OCI-LY1 (cell line): ENCODE data around the gene TTPAL.

Experiments used
- H2AFZ ChIP-seq: fragments of 200-600 bp; sonication (generic), shearing (Covaris generic); 2 replicates; pipeline ENCODE4 v1.6.0; 2014; ENCODE audit warnings: antibody characterized with exemption, mild to moderate bottlenecking, low read length
- H3F3A ChIP-seq: fragments of 200-600 bp; sonication (generic), shearing (Covaris generic); 2 replicates; pipeline ENCODE4 v1.6.0; 2014; ENCODE audit warnings: mild to moderate bottlenecking, antibody characterized with exemption, low read length, moderate library complexity; ENCODE audit not compliant: insufficient read depth
- H3K27ac ChIP-seq: fragments of 200-600 bp; sonication (generic); 2 replicates; pipeline ENCODE4 v1.5.1; 2014; ENCODE audit warnings: low read length, mixed run types, mild to moderate bottlenecking, low read depth; ENCODE audit not compliant: poor library complexity, severe bottlenecking
- H3K27me3 ChIP-seq: fragments of 200-600 bp; sonication (generic); 2 replicates; pipeline ENCODE4 v1.6.0; 2014; ENCODE audit warnings: antibody characterized with exemption, mild to moderate bottlenecking, low read length, moderate library complexity; ENCODE audit not compliant: insufficient read depth
- H3K36me3 ChIP-seq: fragments of 200-600 bp; sonication (generic); 2 replicates; pipeline ENCODE4 v1.6.1; 2014; ENCODE audit warnings: mild to moderate bottlenecking, antibody characterized with exemption, low read length, moderate library complexity, mixed read lengths; ENCODE audit not compliant: insufficient read depth
- H3K4me1 ChIP-seq: fragments of 200-600 bp; sonication (generic); 2 replicates; pipeline ENCODE4 v1.5.1; 2014; ENCODE audit warnings: mild to moderate bottlenecking, low read length, moderate library complexity; ENCODE audit not compliant: insufficient read depth, severe bottlenecking
- H3K4me2 ChIP-seq: fragments of 200-600 bp; sonication (generic), shearing (Covaris generic); 2 replicates; pipeline ENCODE4 v1.6.1; 2014; ENCODE audit warnings: low read length
- H3K4me3 ChIP-seq: fragments of 200-600 bp; sonication (generic); 2 replicates; pipeline ENCODE4 v1.5.1; 2014; ENCODE audit warnings: low read length, low read depth, mild to moderate bottlenecking, mixed read lengths; ENCODE audit not compliant: poor library complexity, severe bottlenecking
- H3K79me2 ChIP-seq: fragments of 200-600 bp; shearing (Covaris generic); 2 replicates; pipeline ENCODE4 v1.6.1; 2016; ENCODE audit warnings: mixed run types, low read length, mixed read lengths; ENCODE audit not compliant: insufficient read depth
- H3K9ac ChIP-seq: fragments of 200-600 bp; sonication (generic), shearing (Covaris generic); 2 replicates; pipeline ENCODE4 v1.6.1; 2014; ENCODE audit warnings: mild to moderate bottlenecking, low read length, mixed read lengths
- H3K9me2 ChIP-seq: fragments of 200-600 bp; sonication (generic), shearing (Covaris generic); 2 replicates; pipeline ENCODE4 v1.6.1; 2014; ENCODE audit warnings: low read depth, mild to moderate bottlenecking, low read length, mixed read lengths
- H3K9me3 ChIP-seq: fragments of 200-600 bp; shearing (Covaris generic); 2 replicates; pipeline ENCODE4 v1.6.1; 2014; ENCODE audit warnings: low read length, mixed read lengths
- H4K20me1 ChIP-seq: fragments of 200-600 bp; sonication (generic), shearing (Covaris generic); 2 replicates; pipeline ENCODE4 v1.6.0; 2016; ENCODE audit warnings: mild to moderate bottlenecking, low read length; ENCODE audit not compliant: insufficient read depth
- CTCF ChIP-seq: fragments of 200-600 bp; sonication (generic), shearing (Covaris generic); IDR thresholded peaks from 2 replicates; pipeline ENCODE4 v1.5.1; 2017; ENCODE audit warnings: mild to moderate bottlenecking, antibody characterized with exemption, low read length, moderate library complexity, mixed read lengths
- EZH2 ChIP-seq: fragments of 200-600 bp; sonication (generic), shearing (Covaris generic); IDR thresholded peaks from 2 replicates; pipeline ENCODE4 v1.8.0; 2017; ENCODE audit warnings: borderline replicate concordance, mixed run types, mild to moderate bottlenecking, antibody characterized with exemption, low read length, moderate library complexity, mixed read lengths

TTPAL gene

GRCh38 chr20:44431502-44432234 is 44.0 kb upstream of the TTPAL start:
- Histone ChIP-seq H2AFZ (no peak overlapping the region), H3K9me3 (no peaks in the 10 kb centered on the region), H3K9ac (no peak overlapping the region), H3K9me2 (no peaks in the 10 kb centered on the region), H4K20me1 (no peaks in the 10 kb centered on the region), H3K27ac (no peak overlapping the region), H3K4me1 (no peaks in the 10 kb centered on the region), H3K4me2 (no peak overlapping the region), H3K36me3 (no peaks in the 10 kb centered on the region), H3K27me3 (peaks cover 3% of the 10 kb centered on the region), H3K4me3 (no peak overlapping the region), H3K79me2 (no peaks in the 10 kb centered on the region), H3F3A (no peaks in the 10 kb centered on the region)
- no peak for TF ChIP-seq EZH2
- no peak for TF ChIP-seq CTCF

- Histone ChIP-seq H2AFZ (no peak overlapping the region), H3K4me3 (no peak overlapping the region), H3K79me2 (no peaks in the 10 kb centered on the region), H3K27me3 (peaks cover 3% of the 10 kb centered on the region; the same call in 1 of the 2 replicates), H3K4me2 (no peak overlapping the region), H3K9me2 (no peaks in the 10 kb centered on the region), H3K36me3 (no peaks in the 10 kb centered on the region), H3K9me3 (no peaks in the 10 kb centered on the region), H4K20me1 (no peaks in the 10 kb centered on the region), H3F3A (no peaks in the 10 kb centered on the region), H3K27ac (no peak overlapping the region), H3K4me1 (no peaks in the 10 kb centered on the region), H3K9ac (no peak overlapping the region)
- no peak for TF ChIP-seq CTCF
- no peak for TF ChIP-seq EZH2
These were observed 42.8 kb upstream of the TTPAL start for GRCh38 chr20:44432618-44433577.

- H4K20me1 ChIP-seq: no peaks in the 10 kb centered on the region
These were observed 41.7 kb upstream of the TTPAL start for GRCh38 chr20:44433751-44434538.

More at GRCh38 chr20:44433751-44434538, 41.7 kb upstream of the TTPAL start:
- Histone ChIP-seq H2AFZ (no peak overlapping the region), H3K79me2 (no peaks in the 10 kb centered on the region), H3K9ac (no peak overlapping the region), H3K36me3 (no peaks in the 10 kb centered on the region), H3K9me3 (no peaks in the 10 kb centered on the region), H3F3A (no peaks in the 10 kb centered on the region), H3K4me2 (no peak overlapping the region), H3K9me2 (no peaks in the 10 kb centered on the region), H3K27ac (no peak overlapping the region), H3K27me3 (0 out of 2 replicates have a peak, but pooled peaks cover 3% of the 10 kb centered on the region), H3K4me1 (no peaks in the 10 kb centered on the region), H3K4me3 (no peak overlapping the region)
- TF ChIP-seq EZH2 (no peak), CTCF (no peak)
